OCI-LY3 (cell line): ENCODE measurements around the gene CLEC3B.

Source experiments
- CTCF ChIP-seq: fragments of 200-600, 300-600 bp; sonication (generic); IDR thresholded peaks from 2 replicates; pipeline ENCODE4 v1.5.1; 2014; ENCODE audit warnings: antibody characterized with exemption, low read length, low read depth
- EZH2phosphoT487 ChIP-seq: fragments of 200-600 bp; shearing (Covaris generic); IDR thresholded peaks from 2 replicates; pipeline ENCODE4 v1.6.1; 2018; ENCODE audit warnings: antibody characterized with exemption, mixed run types, low read depth

DNA sequence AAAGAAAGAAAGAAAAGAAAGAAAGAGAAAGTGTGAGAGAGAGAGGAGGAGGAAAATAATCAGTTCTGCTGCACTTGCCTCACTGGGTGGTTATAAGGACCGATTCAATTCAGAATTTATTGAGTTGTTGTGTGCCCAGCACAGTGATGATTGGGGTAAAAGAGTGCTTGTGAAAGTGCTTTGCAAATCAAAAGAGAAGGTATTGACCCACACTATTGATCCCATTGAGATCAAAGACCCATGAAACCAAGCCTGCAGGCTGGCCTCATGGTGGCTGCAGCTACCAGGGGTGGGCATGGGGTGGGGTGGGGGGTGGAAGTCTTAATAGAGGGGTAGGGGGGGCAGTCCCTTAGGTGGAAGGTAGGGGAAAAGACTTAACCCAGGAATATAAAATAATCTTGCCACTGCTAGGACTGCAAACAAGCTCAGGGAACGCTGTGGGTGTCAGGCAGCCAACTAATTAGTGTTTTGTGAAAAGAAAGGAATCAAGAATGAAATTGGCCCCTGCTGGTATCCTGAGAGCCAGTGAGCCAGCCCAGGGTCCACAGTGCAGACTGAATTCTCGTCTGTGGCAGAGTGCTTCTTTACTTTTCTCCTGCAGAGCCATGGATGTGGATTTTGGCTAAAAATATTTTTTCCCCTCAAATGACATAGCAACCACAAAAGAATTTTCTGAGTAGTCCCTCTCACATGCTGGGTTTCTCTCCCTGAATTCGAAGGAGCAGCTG is 34.2 kb downstream of the CLEC3B start:
- no peak for TF ChIP-seq CTCF
- TF ChIP-seq EZH2phosphoT487, result no peak
